HepG2 (cell line): ENCODE measurements around the gene CCDC93. TPM values are rescaled to one million over a fixed set of nuclear protein-coding genes. Genes with fewer than 3 reads are reported as not detected.

Experiments used
- ATAC-seq: fragments of 200-7000 bp; cut with Tn5 transposase; 3 replicates; pipeline ENCODE4 v1.9.1; 2020; ENCODE audit warnings: mild to moderate bottlenecking, moderate library complexity
- BruUV-seq: library from RNA; stranded (reverse); fragments of 400-500 nt; replicated peaks from 2 replicates; lab custom pipeline; 2021; lab: Mats Ljungman, UMichigan
- CTCF ChIA-PET: fragments of 300-600 bp; formaldehyde crosslinking; extraction: SDS; loops from one replicate; lab custom pipeline; 2021; ENCODE audit warnings: low total read pairs, inconsistent platforms, low intra/inter-chr PET ratio; lab: Yijun Ruan, JAX
- POLR2A ChIA-PET: fragments of 350-600 bp; sonication (Branson Sonifier 250); formaldehyde crosslinking; loops from one replicate; lab custom pipeline; 2020; ENCODE audit warnings: antibody characterized with exemption, inconsistent platforms; lab: Yijun Ruan, JAX
- DNase-seq: peaks from one replicate; pipeline ENCODE4 v3.0.0-alpha.2; 2015; ENCODE audit warnings: low spot score
- FAIRE-seq: peaks from 3 replicates; lab custom pipeline; 2011; peaks lifted over from hg19 to GRCh38; lab: Jason Lieb, UNC
- H2AFZ ChIP-seq: one replicate; pipeline ENCODE4 v1.6.1; 2011; ENCODE audit warnings: low read length, inconsistent platforms
- H3K27ac ChIP-seq: fragments of 300-600 bp; 3 replicates; pipeline ENCODE4 v1.8.0; 2011; ENCODE audit warnings: mixed run types, mild to moderate bottlenecking, mixed read lengths, low read length, inconsistent platforms; ENCODE audit not compliant: insufficient read depth; ENCODE audit errors: extremely low read length
- H3K27me3 ChIP-seq, 2 experiments: fragments of 200-600 bp in 1 of 2; 2 replicates in 1 of 2; 3 replicates in 1 of 2; pipeline versions ENCODE4 v1.6.0 to v1.8.0; 2011; ENCODE audit warnings: low read length in 2 of 2, mild to moderate bottlenecking in 2 of 2, moderate library complexity in 2 of 2, inconsistent platforms in 1 of 2; ENCODE audit not compliant: insufficient read depth in 2 of 2, control insufficient read depth in 1 of 2
- H3K36me3 ChIP-seq, 2 experiments: fragments of 200-600 bp in 1 of 2; replicated peaks in 1 of 2; 2 replicates in 1 of 2; 3 replicates in 1 of 2; pipeline versions ENCODE4 v1.5.1 to v1.8.0; 2011; ENCODE audit warnings: low read length in 2 of 2, inconsistent platforms in 1 of 2; ENCODE audit not compliant: insufficient read depth in 2 of 2, control insufficient read depth in 1 of 2
- H3K4me1 ChIP-seq: 2 replicates; pipeline ENCODE4 v1.5.1; 2012; ENCODE audit warnings: low read length, inconsistent platforms; ENCODE audit not compliant: insufficient read depth
- H3K4me2 ChIP-seq: 2 replicates; pipeline ENCODE4 v1.6.0; 2011; ENCODE audit warnings: low read depth, low read length, inconsistent platforms
- H3K4me3 ChIP-seq, 3 experiments: fragments of 200-600 bp in 1 of 3; sonication (generic), shearing (Covaris generic) in 1 of 3; replicated peaks in 1 of 3; 2 replicates each; pipeline ENCODE4 v1.5.1; 2011 to 2016; ENCODE audit warnings: low read length in 3 of 3, inconsistent platforms in 2 of 3, low read depth in 2 of 3, mild to moderate bottlenecking in 2 of 3, control low read depth in 1 of 3, mixed read lengths in 1 of 3; ENCODE audit not compliant: insufficient read depth in 1 of 3
- H3K79me2 ChIP-seq: one replicate; pipeline ENCODE4 v1.6.1; 2011; ENCODE audit warnings: low read length, inconsistent platforms; ENCODE audit not compliant: insufficient read depth
- H3K9ac ChIP-seq: 2 replicates; pipeline ENCODE4 v1.6.0; 2011; ENCODE audit warnings: mild to moderate bottlenecking, low read depth, low read length, inconsistent platforms; ENCODE audit not compliant: insufficient read depth
- H3K9me3 ChIP-seq: 2 replicates; pipeline ENCODE4 v1.5.1; 2012; ENCODE audit warnings: mild to moderate bottlenecking, low read length
- H4K20me1 ChIP-seq: 2 replicates; pipeline ENCODE4 v1.6.0; 2011; ENCODE audit warnings: inconsistent platforms, mild to moderate bottlenecking, low read length, moderate library complexity; ENCODE audit not compliant: insufficient read depth
- CBX5 ChIP-seq: sonication (generic); formaldehyde crosslinking; IDR thresholded peaks from 2 replicates; pipeline ENCODE4 v1.4.0; 2020; ENCODE audit warnings: missing genetic modification reagents, borderline replicate concordance
- GABPA ChIP-seq, 2 experiments: IDR thresholded peaks; 2 replicates each; pipeline ENCODE4 v1.6.1; 2011 to 2016; ENCODE audit warnings: low read depth in 2 of 2, low read length in 1 of 2, missing biosample characterization in 1 of 2, missing genetic modification characterization in 1 of 2
- MYNN ChIP-seq: sonication (generic); formaldehyde crosslinking; IDR thresholded peaks from 2 replicates; pipeline ENCODE4 v1.4.0; 2020; ENCODE audit warnings: mild to moderate bottlenecking, low read depth, missing genetic modification reagents
- NONO ChIP-seq, 2 experiments: fragments of 450-650 bp in 1 of 2; sonication (generic) in 1 of 2; formaldehyde crosslinking in 1 of 2; IDR thresholded peaks in 1 of 2; conservative IDR thresholded peaks in 1 of 2; 2 replicates each; pipeline versions ENCODE4 v1.6.1 to v1.8.0; 2017 to 2022; ENCODE audit warnings: mild to moderate bottlenecking in 1 of 2, missing genetic modification reagents in 1 of 2, moderate library complexity in 1 of 2
- TOE1 ChIP-seq: sonication (generic); formaldehyde crosslinking; IDR thresholded peaks from 2 replicates; pipeline ENCODE4 v1.4.0; 2020; ENCODE audit warnings: mild to moderate bottlenecking, missing genetic modification reagents
- ZFP62 ChIP-seq: sonication (generic); formaldehyde crosslinking; IDR thresholded peaks from 2 replicates; pipeline ENCODE4 v1.4.0; 2020; ENCODE audit warnings: missing genetic modification reagents
- ZKSCAN1 ChIP-seq: fragments of 150-350 bp; IDR thresholded peaks from 2 replicates; pipeline ENCODE4 v1.6.1; 2014; ENCODE audit warnings: low read length
- ZNF124 ChIP-seq: sonication (generic); formaldehyde crosslinking; IDR thresholded peaks from 2 replicates; pipeline ENCODE4 v1.4.0; 2020; ENCODE audit warnings: missing genetic modification reagents
- ZNF3 ChIP-seq: IDR thresholded peaks from 2 replicates; pipeline ENCODE4 v1.7.0; 2017; ENCODE audit warnings: inconsistent platforms
- ZNF510 ChIP-seq: sonication (generic); formaldehyde crosslinking; IDR thresholded peaks from 2 replicates; pipeline ENCODE4 v1.4.0; 2020; ENCODE audit warnings: low read depth, mild to moderate bottlenecking, missing genetic modification reagents
- ZNF557 ChIP-seq: sonication (generic); formaldehyde crosslinking; IDR thresholded peaks from 2 replicates; pipeline ENCODE4 v1.4.0; 2020; ENCODE audit warnings: missing genetic modification reagents
- ZNF629 ChIP-seq: sonication (generic); formaldehyde crosslinking; conservative IDR thresholded peaks from 2 replicates; pipeline ENCODE4 v1.5.0; 2020; ENCODE audit warnings: missing genetic modification reagents
- ZNF816 ChIP-seq: sonication (generic); formaldehyde crosslinking; IDR thresholded peaks from 2 replicates; pipeline ENCODE4 v1.8.0; 2022; ENCODE audit warnings: missing genetic modification reagents, mild to moderate bottlenecking, borderline replicate concordance
- WGBS: methylation state at CpG from one replicate; pipeline ENCODE4 v1.1.6; 2017; ENCODE audit warnings: low lambda C conversion rate; 5-methylcytosine and 5-hydroxymethylcytosine counted together
- in situ Hi-C: cut with HindIII; loops from 2 replicates; pipeline ENCODE4 v1.10.0; 2017; ENCODE audit warnings: low pct_unique_long_range_greater_than_20kb; ENCODE audit not compliant: extremely low pct_ligation_motif_present
- intact Hi-C: fragments of 100-400 bp; cut with micrococcal nuclease; formaldehyde crosslinking; loops from one replicate; pipeline ENCODE4 v1.10.0; 2022; ENCODE audit not compliant: unreplicated experiment
- polyA plus RNA-seq, 8 experiments: library from polyadenylated mRNA; depleted of rRNA in 3 of 8; stranded (reverse) in 7 of 8; unstranded in 1 of 8; fragments of >200 nt; fragmentation: Illumina TruSeq in 4 of 8; extraction: Trizol in 4 of 8; gene quantifications; 2 replicates each; pipeline versions ENCODE4 v1.2.1 to v1.2.3, GENCODE V29; 2011 to 2016; ENCODE audit warnings: low read depth in 4 of 8, missing spikeins in 1 of 8, mixed read lengths in 1 of 8; ENCODE audit not compliant: insufficient read depth in 1 of 8
- total RNA-seq, 5 experiments: library from RNA; depleted of rRNA; stranded (reverse); fragments of >200 nt; fragmentation: Illumina TruSeq; extraction: Trizol; gene quantifications; 2 replicates each; pipeline ENCODE4 v1.2.3, GENCODE V29; 2016; ENCODE audit warnings: low read depth in 1 of 5
- TF ChIP-seq, protein P1 (sequence below): sonication (generic); formaldehyde crosslinking; IDR thresholded peaks from 2 replicates; pipeline ENCODE4 v1.8.0; 2022; ENCODE audit warnings: mild to moderate bottlenecking, missing genetic modification reagents, borderline replicate concordance
- TF ChIP-seq, protein P2 (sequence below): sonication (generic); formaldehyde crosslinking; IDR thresholded peaks from 2 replicates; pipeline ENCODE4 v1.4.0; 2020; ENCODE audit warnings: missing genetic modification reagents
- TF ChIP-seq, protein P3 (sequence below): sonication (generic); formaldehyde crosslinking; IDR thresholded peaks from 2 replicates; pipeline ENCODE4 v1.8.0; 2022; ENCODE audit warnings: mild to moderate bottlenecking, missing genetic modification reagents, moderate library complexity
- TF ChIP-seq, protein P4 (sequence below), 2 experiments: sonication (generic) in 1 of 2; formaldehyde crosslinking in 1 of 2; IDR thresholded peaks; 2 replicates each; pipeline versions ENCODE4 v1.4.0 to v1.6.1; 2018 to 2020; ENCODE audit warnings: missing genetic modification reagents in 2 of 2, borderline replicate concordance in 1 of 2, low read depth in 1 of 2, mild to moderate bottlenecking in 1 of 2, missing biosample characterization in 1 of 2

Gene CCDC93
- total and polyA plus RNA-seq, 2 of the 13 experiments (the other 11 are each of a cell fraction or from before 2014, with no cell fraction given), result 37.2 to 53.2 TPM

DNA sequence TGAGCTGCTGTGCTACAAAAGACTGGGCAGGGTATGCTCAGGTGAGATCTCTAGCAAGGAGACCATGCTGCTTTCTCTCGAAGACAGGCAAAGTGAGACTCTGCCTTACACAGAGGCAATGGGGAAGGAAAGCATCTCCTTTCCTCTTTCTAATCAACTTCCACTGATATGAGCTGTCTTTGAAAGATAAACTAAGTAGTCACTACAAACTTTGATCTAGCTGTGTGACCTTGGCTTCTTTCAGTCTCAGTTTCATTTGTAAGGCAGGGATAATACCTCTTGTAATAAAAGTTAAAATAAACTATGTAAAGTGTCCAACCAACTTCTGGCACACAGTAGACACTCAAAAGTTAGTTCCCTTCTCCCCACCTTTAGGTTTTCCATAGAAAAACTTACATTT lies 7.5 kb downstream of the CCDC93 start (continued):
- TF ChIP-seq ZNF629, result no peak
- no peak for TF ChIP-seq ZNF124 (CRISPR knock-in tag)
- no peak for TF ChIP-seq ZNF816 (CRISPR knock-in tag)
- no peak for TF ChIP-seq ZKSCAN1
- no peak for TF ChIP-seq ZNF3 (CRISPR knock-in tag)
- TF ChIP-seq ZFP62 (CRISPR knock-in tag), result no peak
- no peak for TF ChIP-seq ZNF557 (CRISPR knock-in tag)
- TF ChIP-seq, protein P1, sequence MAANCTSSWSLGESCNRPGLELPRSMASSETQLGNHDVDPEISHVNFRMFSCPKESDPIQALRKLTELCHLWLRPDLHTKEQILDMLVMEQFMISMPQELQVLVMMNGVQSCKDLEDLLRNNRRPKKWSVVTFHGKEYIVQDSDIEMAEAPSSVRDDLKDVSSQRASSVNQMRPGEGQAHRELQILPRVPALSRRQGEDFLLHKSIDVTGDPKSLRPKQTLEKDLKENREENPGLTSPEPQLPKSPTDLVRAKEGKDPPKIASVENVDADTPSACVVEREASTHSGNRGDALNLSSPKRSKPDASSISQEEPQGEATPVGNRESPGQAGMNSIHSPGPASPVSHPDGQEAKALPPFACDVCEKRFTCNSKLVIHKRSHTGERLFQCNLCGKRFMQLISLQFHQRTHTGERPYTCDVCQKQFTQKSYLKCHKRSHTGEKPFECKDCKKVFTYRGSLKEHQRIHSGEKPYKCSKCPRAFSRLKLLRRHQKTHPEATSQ (CRISPR knock-in tag), result no peak
- TF ChIP-seq CBX5, result no peak
- TF ChIP-seq, protein P2, sequence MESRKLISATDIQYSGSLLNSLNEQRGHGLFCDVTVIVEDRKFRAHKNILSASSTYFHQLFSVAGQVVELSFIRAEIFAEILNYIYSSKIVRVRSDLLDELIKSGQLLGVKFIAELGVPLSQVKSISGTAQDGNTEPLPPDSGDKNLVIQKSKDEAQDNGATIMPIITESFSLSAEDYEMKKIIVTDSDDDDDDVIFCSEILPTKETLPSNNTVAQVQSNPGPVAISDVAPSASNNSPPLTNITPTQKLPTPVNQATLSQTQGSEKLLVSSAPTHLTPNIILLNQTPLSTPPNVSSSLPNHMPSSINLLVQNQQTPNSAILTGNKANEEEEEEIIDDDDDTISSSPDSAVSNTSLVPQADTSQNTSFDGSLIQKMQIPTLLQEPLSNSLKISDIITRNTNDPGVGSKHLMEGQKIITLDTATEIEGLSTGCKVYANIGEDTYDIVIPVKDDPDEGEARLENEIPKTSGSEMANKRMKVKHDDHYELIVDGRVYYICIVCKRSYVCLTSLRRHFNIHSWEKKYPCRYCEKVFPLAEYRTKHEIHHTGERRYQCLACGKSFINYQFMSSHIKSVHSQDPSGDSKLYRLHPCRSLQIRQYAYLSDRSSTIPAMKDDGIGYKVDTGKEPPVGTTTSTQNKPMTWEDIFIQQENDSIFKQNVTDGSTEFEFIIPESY (CRISPR knock-in tag), result no peak
- TF ChIP-seq MYNN (CRISPR knock-in tag), result no peak

DNA sequence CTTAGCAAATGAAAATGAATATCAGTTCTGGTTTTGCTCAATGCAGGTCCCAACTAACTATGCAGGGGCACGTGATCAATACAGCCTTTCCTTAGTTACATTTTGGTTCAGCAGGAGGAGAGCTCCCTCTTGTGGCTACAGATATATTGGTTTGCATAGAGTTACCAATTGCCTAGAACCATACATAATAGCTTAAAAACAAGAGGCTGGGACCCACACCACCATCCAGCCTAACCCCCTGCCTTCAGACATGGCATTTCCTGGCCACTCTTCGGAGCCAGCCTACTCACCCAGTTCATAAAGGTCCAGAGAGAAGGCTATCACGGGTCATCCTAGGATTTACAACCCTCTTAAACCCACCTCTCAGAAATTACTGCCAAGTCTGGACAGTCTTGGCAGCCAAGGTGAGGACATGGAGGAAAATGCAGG lies 10.5 kb downstream of the CCDC93 start:
- FAIRE-seq (peak; percentile 92), ATAC-seq (peak; percentile 99), DNase-seq (peak; percentile 82)
- Histone ChIP-seq H3K4me1 (no peaks in the 10 kb centered on the region), H2AFZ (no peak overlapping the region), H3K4me3 (no peak overlapping the region), H3K79me2 (no peaks in the 10 kb centered on the region), H3K9ac (no peak overlapping the region), H3K27me3 (no peaks in the 10 kb centered on the region), H3K27ac (no peak overlapping the region), H3K4me2 (no peak overlapping the region), H3K36me3 (peaks cover 36 to 95% of the 10 kb centered on the region in 2 experiments), H3K9me3 (no peaks in the 10 kb centered on the region), H4K20me1 (0 out of 2 replicates have a peak, but pooled peaks cover 3% of the 10 kb centered on the region)
- POLR2A ChIA-PET, result interaction anchor here (1.7 kb wide), 2 partner anchors 11 to 189 kb away, joined by 5 to 11 read pairs; partner anchors contain the start of genes CCDC93 and DDX18
- CTCF ChIA-PET, result interaction anchor here (0.9 to 3.6 kb wide), 3 partner anchors 10 to 189 kb away, joined by 3 to 36 read pairs (median 8); partner anchors contain the start of genes CCDC93 and DDX18
- WGBS, result 22% methylated on average over 3 of the region's 3 CpGs
- no TSS peak for BruUV-seq
- in situ Hi-C loops (no loop called here), intact Hi-C loops (loop anchor here (1.0 to 2.0 kb wide), 4 partner anchors 10 to 189 kb away; partner anchors contain the start of gene DDX18)
- TF ChIP-seq TOE1 (CRISPR knock-in tag) (no peak), ZNF510 (CRISPR knock-in tag) (no peak), NONO (IDR thresholded peaks at IDR 0.05) (no peak), NONO (CRISPR knock-in tag; conservative IDR thresholded peaks at IDR 0.05) (no peak), GABPA (IDR thresholded peaks at IDR 0.05; ENCODE audit: low read depth, low read length) (no peak), GABPA (CRISPR knock-in tag; IDR thresholded peaks at IDR 0.05; ENCODE audit: low read depth) (peak; percentile 55; the same call in 1 of the 2 replicates)
- TF ChIP-seq, protein P3, sequence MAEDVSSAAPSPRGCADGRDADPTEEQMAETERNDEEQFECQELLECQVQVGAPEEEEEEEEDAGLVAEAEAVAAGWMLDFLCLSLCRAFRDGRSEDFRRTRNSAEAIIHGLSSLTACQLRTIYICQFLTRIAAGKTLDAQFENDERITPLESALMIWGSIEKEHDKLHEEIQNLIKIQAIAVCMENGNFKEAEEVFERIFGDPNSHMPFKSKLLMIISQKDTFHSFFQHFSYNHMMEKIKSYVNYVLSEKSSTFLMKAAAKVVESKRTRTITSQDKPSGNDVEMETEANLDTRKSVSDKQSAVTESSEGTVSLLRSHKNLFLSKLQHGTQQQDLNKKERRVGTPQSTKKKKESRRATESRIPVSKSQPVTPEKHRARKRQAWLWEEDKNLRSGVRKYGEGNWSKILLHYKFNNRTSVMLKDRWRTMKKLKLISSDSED, result no peak
- TF ChIP-seq, protein P4, sequence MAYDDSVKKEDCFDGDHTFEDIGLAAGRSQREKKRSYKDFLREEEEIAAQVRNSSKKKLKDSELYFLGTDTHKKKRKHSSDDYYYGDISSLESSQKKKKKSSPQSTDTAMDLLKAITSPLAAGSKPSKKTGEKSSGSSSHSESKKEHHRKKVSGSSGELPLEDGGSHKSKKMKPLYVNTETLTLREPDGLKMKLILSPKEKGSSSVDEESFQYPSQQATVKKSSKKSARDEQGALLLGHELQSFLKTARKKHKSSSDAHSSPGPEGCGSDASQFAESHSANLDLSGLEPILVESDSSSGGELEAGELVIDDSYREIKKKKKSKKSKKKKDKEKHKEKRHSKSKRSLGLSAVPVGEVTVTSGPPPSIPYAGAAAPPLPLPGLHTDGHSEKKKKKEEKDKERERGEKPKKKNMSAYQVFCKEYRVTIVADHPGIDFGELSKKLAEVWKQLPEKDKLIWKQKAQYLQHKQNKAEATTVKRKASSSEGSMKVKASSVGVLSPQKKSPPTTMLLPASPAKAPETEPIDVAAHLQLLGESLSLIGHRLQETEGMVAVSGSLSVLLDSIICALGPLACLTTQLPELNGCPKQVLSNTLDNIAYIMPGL (CRISPR knock-in tag; IDR thresholded peaks at IDR 0.05; ENCODE audit: borderline replicate concordance in 1 of 2, low read depth in 1 of 2), result peak in 1 of 2 experiments; percentile 75; a peak in 1 of 4 replicates
